Sigmoid colon (tissue), 4 donors: Measurements from ENCODE around the gene P4HB.

Source experiments
- POLR2A ChIP-seq, 2 donors: fragments of 450-650 bp; IDR thresholded peaks; one replicate each; pipeline ENCODE4 v1.6.1; 2016; ENCODE audit warnings: antibody characterized with exemption in 2 of 2, mild to moderate bottlenecking in 2 of 2, moderate library complexity in 2 of 2
- POLR2AphosphoS5 ChIP-seq, 4 donors: sonication (generic); formaldehyde crosslinking; IDR thresholded peaks; one replicate each; pipeline ENCODE4 v1.6.1; 2017; ENCODE audit warnings: antibody characterized with exemption in 4 of 4
- TF ChIP-seq, protein P1 (sequence below), 4 experiments: fragments of 450-650 bp in 3 of 4; fragments of 200-600 bp in 1 of 4; IDR thresholded peaks; one replicate each; pipeline ENCODE4 v1.5.1; 2016 to 2019; ENCODE audit warnings: antibody characterized with exemption in 4 of 4, mild to moderate bottlenecking in 3 of 4, moderate library complexity in 2 of 4

DNA sequence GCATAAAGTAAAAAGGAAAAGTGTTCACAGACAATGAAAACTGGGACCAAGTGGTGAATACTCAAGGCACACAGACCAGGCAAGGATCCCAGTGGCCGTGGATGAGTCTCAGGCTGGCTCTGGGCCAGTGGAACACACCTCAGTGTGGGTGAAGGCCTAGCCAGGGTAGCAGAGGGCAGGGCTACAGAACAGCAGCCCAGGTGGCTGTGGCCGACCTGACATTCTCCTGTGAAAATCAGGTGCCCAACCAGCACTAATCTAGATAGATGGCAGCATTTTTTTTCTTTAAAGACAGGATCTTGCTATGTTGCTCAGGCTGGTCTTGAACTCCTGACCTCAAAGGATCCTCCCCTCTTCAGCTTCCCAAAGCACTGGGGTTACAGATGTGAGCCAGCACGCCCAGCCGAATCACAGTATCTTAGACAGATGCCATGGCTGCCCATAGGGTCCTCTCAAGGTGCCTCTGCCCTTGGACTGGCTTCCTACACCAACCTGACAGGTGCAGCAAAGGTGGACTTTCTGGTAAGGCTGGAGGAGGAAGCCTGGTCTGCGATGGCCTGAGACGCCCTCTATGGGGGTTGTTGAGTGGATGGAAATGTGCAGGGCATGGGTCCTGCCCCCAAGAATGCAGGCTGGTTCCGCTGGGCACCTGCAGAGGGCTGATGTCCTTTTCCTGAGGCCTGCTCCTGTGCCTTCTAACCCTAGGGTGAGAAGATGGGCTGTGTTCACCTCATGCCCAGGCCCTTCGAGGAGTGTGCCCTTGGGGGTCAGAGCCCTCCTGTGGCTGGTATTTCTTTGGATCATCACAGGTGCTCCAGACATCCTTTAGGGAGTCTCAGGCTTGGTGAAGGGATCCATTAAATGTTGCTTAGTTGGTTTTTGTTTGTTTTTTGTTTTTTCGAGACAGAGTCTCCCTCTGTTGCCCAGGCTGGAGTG, 3.8 kb upstream of the P4HB start:
- TF ChIP-seq, protein P1, sequence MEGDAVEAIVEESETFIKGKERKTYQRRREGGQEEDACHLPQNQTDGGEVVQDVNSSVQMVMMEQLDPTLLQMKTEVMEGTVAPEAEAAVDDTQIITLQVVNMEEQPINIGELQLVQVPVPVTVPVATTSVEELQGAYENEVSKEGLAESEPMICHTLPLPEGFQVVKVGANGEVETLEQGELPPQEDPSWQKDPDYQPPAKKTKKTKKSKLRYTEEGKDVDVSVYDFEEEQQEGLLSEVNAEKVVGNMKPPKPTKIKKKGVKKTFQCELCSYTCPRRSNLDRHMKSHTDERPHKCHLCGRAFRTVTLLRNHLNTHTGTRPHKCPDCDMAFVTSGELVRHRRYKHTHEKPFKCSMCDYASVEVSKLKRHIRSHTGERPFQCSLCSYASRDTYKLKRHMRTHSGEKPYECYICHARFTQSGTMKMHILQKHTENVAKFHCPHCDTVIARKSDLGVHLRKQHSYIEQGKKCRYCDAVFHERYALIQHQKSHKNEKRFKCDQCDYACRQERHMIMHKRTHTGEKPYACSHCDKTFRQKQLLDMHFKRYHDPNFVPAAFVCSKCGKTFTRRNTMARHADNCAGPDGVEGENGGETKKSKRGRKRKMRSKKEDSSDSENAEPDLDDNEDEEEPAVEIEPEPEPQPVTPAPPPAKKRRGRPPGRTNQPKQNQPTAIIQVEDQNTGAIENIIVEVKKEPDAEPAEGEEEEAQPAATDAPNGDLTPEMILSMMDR (IDR thresholded peaks at IDR 0.05): no peak
- TF ChIP-seq POLR2A (IDR thresholded peaks at IDR 0.05): no peak
- TF ChIP-seq POLR2AphosphoS5 (IDR thresholded peaks at IDR 0.05): no peak
